Bronchial epithelial cell (primary cell): Measurements from ENCODE around the gene ADAMTS14. TPM values are rescaled to one million over a fixed set of nuclear protein-coding genes. Genes with fewer than 3 reads are reported as not detected.

Source experiments
- DNase-seq: peaks from one replicate; pipeline ENCODE4 v3.0.0-alpha.2; 2010; ENCODE audit warnings: low read depth
- FAIRE-seq: peaks from 2 replicates; lab custom pipeline; 2011; peaks lifted over from hg19 to GRCh38; lab: Jason Lieb, UNC
- H3K27me3 ChIP-seq: 2 replicates; pipeline ENCODE4 v1.5.1; 2011; ENCODE audit warnings: low read length; ENCODE audit not compliant: control insufficient read depth, insufficient read depth
- H3K36me3 ChIP-seq: 2 replicates; pipeline ENCODE4 v1.5.1; 2011; ENCODE audit warnings: low read length; ENCODE audit not compliant: control insufficient read depth, insufficient read depth
- H3K4me3 ChIP-seq: 2 replicates; pipeline ENCODE4 v1.5.1; 2011; ENCODE audit warnings: mild to moderate bottlenecking, low read depth, low read length, control low read depth
- CTCF ChIP-seq: IDR thresholded peaks from 2 replicates; pipeline ENCODE4 v1.5.1; 2011; ENCODE audit warnings: mild to moderate bottlenecking, moderate library complexity, low read length, control low read depth, inconsistent platforms; ENCODE audit not compliant: insufficient read depth, severe bottlenecking
- total RNA-seq: library from RNA; depleted of rRNA; stranded (reverse); fragments of >200 nt; gene quantifications from 2 replicates; pipeline ENCODE4 v1.2.1, GENCODE V29; 2014

ADAMTS14 gene
- total RNA-seq, 1 donor from 2014 or later, result 0.26 TPM

- no peak for FAIRE-seq
- peaks cover 4% of the 10 kb centered on the region for H3K27me3 ChIP-seq
- DNase-seq, result peak; percentile 10
- no peak overlapping the region for H3K4me3 ChIP-seq
- H3K36me3 ChIP-seq, result no peaks in the 10 kb centered on the region
- TF ChIP-seq CTCF, result no peak
Measured at GRCh38 chr10:70682920-70683600, 10.8 kb downstream of the ADAMTS14 start.

GRCh38 chr10:70683601-70683934, 11.3 kb downstream of the ADAMTS14 start:
- Histone ChIP-seq H3K27me3 (peaks cover 4% of the 10 kb centered on the region), H3K36me3 (no peaks in the 10 kb centered on the region), H3K4me3 (no peak overlapping the region)
- TF ChIP-seq CTCF, result no peak
- FAIRE-seq (no peak), DNase-seq (no peak)

- DNase-seq (no peak), FAIRE-seq (no peak)
- no peak for TF ChIP-seq CTCF
- H3K27me3 ChIP-seq, result peaks cover 4% of the 10 kb centered on the region
- no peaks in the 10 kb centered on the region for H3K36me3 ChIP-seq
- no peak overlapping the region for H3K4me3 ChIP-seq
Measured at GRCh38 chr10:70683940-70684339, 11.6 kb downstream of the ADAMTS14 start.

- TF ChIP-seq CTCF, result no peak
- Histone ChIP-seq H3K4me3 (no peak overlapping the region), H3K27me3 (peaks cover 4% of the 10 kb centered on the region), H3K36me3 (no peaks in the 10 kb centered on the region)
- DNase-seq (no peak), FAIRE-seq (no peak)
Measured at GRCh38 chr10:70684374-70684773, 12.1 kb downstream of the ADAMTS14 start.

- Histone ChIP-seq H3K27me3 (peaks cover 4% of the 10 kb centered on the region), H3K4me3 (no peak overlapping the region), H3K36me3 (no peaks in the 10 kb centered on the region)
- DNase-seq (no peak), FAIRE-seq (no peak)
- no peak for TF ChIP-seq CTCF
Measured at GRCh38 chr10:70684839-70685454, 12.6 kb downstream of the ADAMTS14 start.

GRCh38 chr10:70685455-70685911, 13.2 kb downstream of the ADAMTS14 start:
- no peak overlapping the region for H3K4me3 ChIP-seq
- no peak for FAIRE-seq
- H3K36me3 ChIP-seq, result no peaks in the 10 kb centered on the region
- H3K27me3 ChIP-seq, result peaks cover 4% of the 10 kb centered on the region
- TF ChIP-seq CTCF, result no peak
- DNase-seq, result no peak
